ENCODE data around the gene PAN2. TPM values are rescaled to one million over a fixed set of nuclear protein-coding genes. Genes with fewer than 3 reads are reported as not detected.
A peak's percentile ranks its signal among the peaks of the same experiment; 100 is the strongest.
"Not testable (repeated sequence)": the region's sequence is repeated elsewhere in the genome, so short reads cannot be mapped to it uniquely, and the experiment has no call there.

Gene PAN2
- total RNA-seq (ENCODE audit: insufficient read depth, low replicate concordance) = 55.6 TPM

GRCh38 chr12:56333679-56334489, at the start of gene PAN2:
TSS of gene PAN2 (minus strand) at chr12:56334000. CDS start at chr12:56333094, 906 bp downstream.
- peak; percentile 99 for DNase-seq (ENCODE audit: low spot score)

GRCh38 chr12:56382611-56383010, 48.8 kb upstream of the PAN2 start:
- no peak for DNase-seq (ENCODE audit: low spot score)

GRCh38 chr12:56377989-56378316, 44.2 kb upstream of the PAN2 start:
- DNase-seq (ENCODE audit: low spot score) = no peak

- no peak for DNase-seq (ENCODE audit: low spot score)
Observed at GRCh38 chr12:56377310-56377988, 43.6 kb upstream of the PAN2 start.

GRCh38 chr12:56375598-56376434, 42.0 kb upstream of the PAN2 start:
- no peak for DNase-seq (ENCODE audit: low spot score)

- no peak for DNase-seq (ENCODE audit: low spot score)
Observed at GRCh38 chr12:56374726-56375597, 41.2 kb upstream of the PAN2 start.

- no peak for DNase-seq (ENCODE audit: low spot score)
Observed at GRCh38 chr12:56373515-56373914, 39.7 kb upstream of the PAN2 start.

- DNase-seq (ENCODE audit: low spot score) = no peak
Observed at GRCh38 chr12:56366948-56367347, 33.1 kb upstream of the PAN2 start.

- DNase-seq (ENCODE audit: low spot score) = no peak
Observed at GRCh38 chr12:56362130-56363059, 28.6 kb upstream of the PAN2 start, which contains the start of gene APOF. TSS of gene APOF (minus strand) at chr12:56362857. CDS start at chr12:56362745, 112 bp downstream.

GRCh38 chr12:56361487-56362129, 27.8 kb upstream of the PAN2 start:
- no peak for DNase-seq (ENCODE audit: low spot score)

GRCh38 chr12:56359851-56360767, 26.3 kb upstream of the PAN2 start, which contains the start of gene STAT2:
TSS of gene STAT2 (minus strand) at chr12:56360107. CDS start at chr12:56356571, 3,536 bp downstream.
- peak; percentile 100 for DNase-seq (ENCODE audit: low spot score)

GRCh38 chr12:56358836-56359532, 25.2 kb upstream of the PAN2 start:
- DNase-seq (ENCODE audit: low spot score) = peak; percentile 65

- DNase-seq (ENCODE audit: low spot score) = no peak
Observed at GRCh38 chr12:56351325-56351724, 17.5 kb upstream of the PAN2 start.

- DNase-seq (ENCODE audit: low spot score) = no peak
Observed at GRCh38 chr12:56350662-56351061, 16.9 kb upstream of the PAN2 start.

- DNase-seq (ENCODE audit: low spot score) = no peak
Observed at GRCh38 chr12:56348776-56349175, 15.0 kb upstream of the PAN2 start.

GRCh38 chr12:56347255-56347654, 13.5 kb upstream of the PAN2 start:
- DNase-seq (ENCODE audit: low spot score) = not testable (repeated sequence)

GRCh38 chr12:56346675-56347074, 12.9 kb upstream of the PAN2 start:
- peak; percentile 43 for DNase-seq (ENCODE audit: low spot score)

- not testable (repeated sequence) for DNase-seq (ENCODE audit: low spot score)
Observed at GRCh38 chr12:56342290-56342689, 8.5 kb upstream of the PAN2 start.

Data from umbilical cord (tissue), 2 donors.